T follicular helper cell (primary cell): ENCODE measurements around the gene OMD.

ENCODE experiments used
- DNase-seq: peaks from one replicate; pipeline ENCODE4 v3.0.0-alpha.2; 2020; ENCODE audit warnings: low read depth
- total RNA-seq, 2 experiments: gene quantifications; one replicate each; lab custom pipeline; 2026; lab: John Stamatoyannopoulos, UW

Gene OMD
- total RNA-seq: 0 reads per million in 2 experiments

- no peak for DNase-seq
These were observed at the start of gene OMD for GRCh38 chr9:92424340-92424739. TSS of gene OMD (minus strand) at chr9:92424471. CDS start at chr9:92417558, 6,913 bp downstream.

GRCh38 chr9:92468206-92468605, 43.9 kb upstream of the OMD start:
- DNase-seq: no peak

GRCh38 chr9:92467511-92467910, 43.2 kb upstream of the OMD start:
- DNase-seq: no peak

- no peak for DNase-seq
These were observed 42.8 kb upstream of the OMD start for GRCh38 chr9:92467041-92467440.

- DNase-seq: no peak
These were observed 39.7 kb upstream of the OMD start for GRCh38 chr9:92463984-92464383.

GRCh38 chr9:92463387-92463786, 39.1 kb upstream of the OMD start:
- no peak for DNase-seq

- no peak for DNase-seq
These were observed 33.3 kb upstream of the OMD start for GRCh38 chr9:92457576-92457975.

- DNase-seq: no peak
These were observed 30.9 kb upstream of the OMD start for GRCh38 chr9:92455217-92455616.

GRCh38 chr9:92446536-92446935, 22.3 kb upstream of the OMD start:
- no peak for DNase-seq

GRCh38 chr9:92444841-92445240, 20.6 kb upstream of the OMD start:
- DNase-seq: no peak

GRCh38 chr9:92440751-92441046, 16.4 kb upstream of the OMD start:
- no peak for DNase-seq

- no peak for DNase-seq
These were observed 15.9 kb upstream of the OMD start for GRCh38 chr9:92439921-92440750.

GRCh38 chr9:92438900-92439526, 14.7 kb upstream of the OMD start:
- no peak for DNase-seq

GRCh38 chr9:92435263-92435662, 11.0 kb upstream of the OMD start:
- no peak for DNase-seq

- DNase-seq: no peak
These were observed 8.8 kb upstream of the OMD start for GRCh38 chr9:92432972-92433548.

- no peak for DNase-seq
These were observed 8.1 kb upstream of the OMD start for GRCh38 chr9:92432350-92432749.

GRCh38 chr9:92429836-92430235, 5.6 kb upstream of the OMD start:
- no peak for DNase-seq

- DNase-seq: no peak
These were observed 2.4 kb upstream of the OMD start for GRCh38 chr9:92426501-92427145.

GRCh38 chr9:92425474-92425873, 1.2 kb upstream of the OMD start:
- no peak for DNase-seq

- no peak for DNase-seq
These were observed 659 bp downstream of the OMD start for GRCh38 chr9:92423612-92424011.

GRCh38 chr9:92422611-92423338, 1.5 kb downstream of the OMD start:
- no peak for DNase-seq

GRCh38 chr9:92414566-92414965, 9.7 kb downstream of the OMD start:
- no peak for DNase-seq
